Heart left ventricle (tissue), 13 donors: ENCODE results near the gene MYH7B.

ENCODE experiments used
- POLR2A ChIP-seq, 2 donors: fragments of 450-650 bp; IDR thresholded peaks; one replicate each; pipeline ENCODE4 v1.6.1; 2017; ENCODE audit warnings: antibody characterized with exemption in 2 of 2, mild to moderate bottlenecking in 2 of 2, moderate library complexity in 2 of 2
- TF ChIP-seq, protein P1 (sequence below), 12 donors: fragments of 200-600 bp; sonication (generic) in 4 of 12; IDR thresholded peaks; one replicate each; pipeline versions ENCODE4 v1.5.0 to v1.8.0; 2018 to 2022; ENCODE audit warnings: antibody characterized with exemption in 12 of 12, mild to moderate bottlenecking in 5 of 12
- donor health status: ischemic (EF 13 %, LVEDD 7.1; RV severe dilation, severe dysfunction).
- donor health status: DM: no; HTN: yes; CAD: no.
- donor health status: DM: no; HTN: no; CAD: no.
- donor health status: ischemic (EF 25% LVEDD 6.9; RV normal size, moderate dysfunction).
- donor health status: ischemic (EF 25% LVEDD 5.7; RV mildly dilated, moderate dysfunction).
- donor health status: ischemic (EF 35%, LVEDD 5.7; RV mildly dilated, moderate dysfunction).
- donor health status: nonischemic (EF 11% LVEDD 7.7; RV severe dilation, severe dysfunction).
- donor health status: DM: yes; HTN: yes; CAD: no.
- donor health status: PGD.
- donor health status: ischemic (EF 29% LVEDD 5.4; RV normal size, mild dysfunction).
- donor health status: nonischemic (EF 23%, LVEDD 6.1; RV moderate dilation, normal function).

DNA sequence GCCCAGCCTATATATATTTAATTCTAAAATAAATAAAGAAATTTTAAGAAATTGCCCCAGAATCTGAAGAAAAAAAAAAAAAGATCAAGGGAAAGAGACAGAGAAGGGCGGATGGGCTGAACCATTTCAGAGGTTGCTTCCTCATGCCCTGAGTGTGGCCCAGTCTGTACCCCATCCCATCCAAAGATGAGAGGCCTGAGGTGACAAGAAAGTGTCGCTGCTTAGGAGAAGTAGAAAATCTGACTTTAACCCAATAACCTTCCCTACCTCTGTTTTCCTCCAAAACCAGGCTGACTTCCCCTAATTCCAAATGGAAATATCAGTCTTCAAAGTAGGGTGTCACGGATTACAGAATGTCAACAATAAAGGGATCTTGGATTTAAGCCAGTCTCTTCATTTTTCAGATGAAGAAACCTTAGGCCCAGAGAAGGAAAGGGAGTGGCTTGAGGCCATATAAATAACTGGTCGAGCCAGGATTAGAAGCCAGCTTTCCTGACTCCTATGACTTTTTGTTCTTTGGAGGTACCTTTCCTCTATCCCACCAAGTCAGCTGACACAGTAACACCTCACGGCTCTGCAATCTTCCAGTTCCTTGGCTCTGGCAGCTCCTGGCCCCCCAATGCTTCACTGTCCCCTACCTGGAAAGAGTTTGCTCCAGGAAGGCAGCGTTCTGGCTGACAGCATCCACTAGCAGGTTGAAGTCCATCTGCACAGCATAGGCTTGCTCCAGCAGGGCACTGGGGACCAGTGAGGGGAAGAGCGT, 10.2 kb upstream of the MYH7B start:
- TF ChIP-seq, protein P1, sequence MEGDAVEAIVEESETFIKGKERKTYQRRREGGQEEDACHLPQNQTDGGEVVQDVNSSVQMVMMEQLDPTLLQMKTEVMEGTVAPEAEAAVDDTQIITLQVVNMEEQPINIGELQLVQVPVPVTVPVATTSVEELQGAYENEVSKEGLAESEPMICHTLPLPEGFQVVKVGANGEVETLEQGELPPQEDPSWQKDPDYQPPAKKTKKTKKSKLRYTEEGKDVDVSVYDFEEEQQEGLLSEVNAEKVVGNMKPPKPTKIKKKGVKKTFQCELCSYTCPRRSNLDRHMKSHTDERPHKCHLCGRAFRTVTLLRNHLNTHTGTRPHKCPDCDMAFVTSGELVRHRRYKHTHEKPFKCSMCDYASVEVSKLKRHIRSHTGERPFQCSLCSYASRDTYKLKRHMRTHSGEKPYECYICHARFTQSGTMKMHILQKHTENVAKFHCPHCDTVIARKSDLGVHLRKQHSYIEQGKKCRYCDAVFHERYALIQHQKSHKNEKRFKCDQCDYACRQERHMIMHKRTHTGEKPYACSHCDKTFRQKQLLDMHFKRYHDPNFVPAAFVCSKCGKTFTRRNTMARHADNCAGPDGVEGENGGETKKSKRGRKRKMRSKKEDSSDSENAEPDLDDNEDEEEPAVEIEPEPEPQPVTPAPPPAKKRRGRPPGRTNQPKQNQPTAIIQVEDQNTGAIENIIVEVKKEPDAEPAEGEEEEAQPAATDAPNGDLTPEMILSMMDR (IDR thresholded peaks at IDR 0.05) = no peak
- TF ChIP-seq POLR2A (IDR thresholded peaks at IDR 0.05) = no peak
